ENCODE measurements around the gene LCN6.

GRCh38 chr9:136713550-136713949 lies 34.8 kb downstream of the LCN6 start:
- TF ChIP-seq CTCF (IDR thresholded peaks at IDR 0.05) = peak in 1 of 12 donors; percentile 16
- TF ChIP-seq POLR2A (IDR thresholded peaks at IDR 0.05) = no peak
